Loucy (cell line): ENCODE data around the gene TOGARAM2.
"Not testable (repeated sequence)": the region's sequence is repeated elsewhere in the genome, so short reads cannot be mapped to it uniquely, and the experiment has no call there.

Experiments used
- H2AFZ ChIP-seq: fragments of 200-600 bp; sonication (generic); 2 replicates; pipeline ENCODE4 v1.6.0; 2016; ENCODE audit warnings: antibody characterized with exemption, mild to moderate bottlenecking, low read length, moderate library complexity
- H3F3A ChIP-seq: fragments of 200-600 bp; 2 replicates; pipeline ENCODE4 v1.6.0; 2016; ENCODE audit warnings: antibody characterized with exemption, low read depth, mild to moderate bottlenecking
- H3K27me3 ChIP-seq: fragments of 200-600 bp; sonication (generic); 2 replicates; pipeline ENCODE4 v1.6.1; 2014; ENCODE audit warnings: low read length, mild to moderate bottlenecking; ENCODE audit not compliant: insufficient read depth, poor library complexity, severe bottlenecking
- H3K36me3 ChIP-seq: fragments of 200-600 bp; sonication (generic); 2 replicates; pipeline ENCODE4 v1.6.1; 2016; ENCODE audit warnings: low read length; ENCODE audit not compliant: insufficient read depth
- H3K4me1 ChIP-seq: fragments of 200-600 bp; sonication (generic); 2 replicates; pipeline ENCODE4 v1.5.1; 2014; ENCODE audit warnings: low read length, mild to moderate bottlenecking; ENCODE audit not compliant: insufficient read depth, poor library complexity, severe bottlenecking
- H3K4me2 ChIP-seq: fragments of 200-600 bp; sonication (generic); 2 replicates; pipeline ENCODE4 v1.6.0; 2014; ENCODE audit warnings: antibody characterized with exemption, low read length, low read depth, mild to moderate bottlenecking; ENCODE audit not compliant: poor library complexity, severe bottlenecking
- H3K4me3 ChIP-seq: fragments of 200-600 bp; sonication (generic); 2 replicates; pipeline ENCODE4 v1.5.1; 2014; ENCODE audit warnings: low read length, mild to moderate bottlenecking, mixed read lengths; ENCODE audit not compliant: poor library complexity, severe bottlenecking
- H3K79me2 ChIP-seq: fragments of 200-600 bp; sonication (generic); 2 replicates; pipeline ENCODE4 v1.6.1; 2014; ENCODE audit warnings: low read length; ENCODE audit not compliant: insufficient read depth
- H3K9ac ChIP-seq: fragments of 200-600 bp; sonication (generic); 2 replicates; pipeline ENCODE4 v1.6.0; 2014; ENCODE audit warnings: mild to moderate bottlenecking, low read depth, low read length, moderate library complexity; ENCODE audit not compliant: poor library complexity, severe bottlenecking
- H3K9me2 ChIP-seq: fragments of 200-600 bp; sonication (generic); replicated peaks from 2 replicates; pipeline ENCODE4 v1.6.1; 2016; ENCODE audit warnings: low read depth, low read length, mixed read lengths
- H3K9me3 ChIP-seq: fragments of 200-600 bp; sonication (generic); 2 replicates; pipeline ENCODE4 v1.6.1; 2014; ENCODE audit warnings: mild to moderate bottlenecking, antibody characterized with exemption, low read length, low read depth; ENCODE audit not compliant: insufficient read depth
- H4K20me1 ChIP-seq: fragments of 200-600 bp; sonication (generic); 2 replicates; pipeline ENCODE4 v1.6.0; 2014; ENCODE audit warnings: antibody characterized with exemption, low read length, mild to moderate bottlenecking; ENCODE audit not compliant: insufficient read depth, poor library complexity, severe bottlenecking
- EZH2phosphoT487 ChIP-seq: fragments of 200-600 bp; IDR thresholded peaks from 2 replicates; pipeline ENCODE4 v1.6.1; 2018; ENCODE audit warnings: antibody characterized with exemption, mild to moderate bottlenecking, moderate library complexity, borderline replicate concordance
- TF ChIP-seq, protein P1 (sequence below): fragments of 200-600 bp; sonication (generic); conservative IDR thresholded peaks from 2 replicates; pipeline ENCODE4 v1.5.1; 2014; ENCODE audit warnings: mild to moderate bottlenecking, antibody characterized with exemption, low read length

Gene TOGARAM2

GRCh38 chr2:28977176-28977875, 3.8 kb upstream of the TOGARAM2 start:
- TF ChIP-seq EZH2phosphoT487 = no peak
- TF ChIP-seq, protein P1, sequence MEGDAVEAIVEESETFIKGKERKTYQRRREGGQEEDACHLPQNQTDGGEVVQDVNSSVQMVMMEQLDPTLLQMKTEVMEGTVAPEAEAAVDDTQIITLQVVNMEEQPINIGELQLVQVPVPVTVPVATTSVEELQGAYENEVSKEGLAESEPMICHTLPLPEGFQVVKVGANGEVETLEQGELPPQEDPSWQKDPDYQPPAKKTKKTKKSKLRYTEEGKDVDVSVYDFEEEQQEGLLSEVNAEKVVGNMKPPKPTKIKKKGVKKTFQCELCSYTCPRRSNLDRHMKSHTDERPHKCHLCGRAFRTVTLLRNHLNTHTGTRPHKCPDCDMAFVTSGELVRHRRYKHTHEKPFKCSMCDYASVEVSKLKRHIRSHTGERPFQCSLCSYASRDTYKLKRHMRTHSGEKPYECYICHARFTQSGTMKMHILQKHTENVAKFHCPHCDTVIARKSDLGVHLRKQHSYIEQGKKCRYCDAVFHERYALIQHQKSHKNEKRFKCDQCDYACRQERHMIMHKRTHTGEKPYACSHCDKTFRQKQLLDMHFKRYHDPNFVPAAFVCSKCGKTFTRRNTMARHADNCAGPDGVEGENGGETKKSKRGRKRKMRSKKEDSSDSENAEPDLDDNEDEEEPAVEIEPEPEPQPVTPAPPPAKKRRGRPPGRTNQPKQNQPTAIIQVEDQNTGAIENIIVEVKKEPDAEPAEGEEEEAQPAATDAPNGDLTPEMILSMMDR = no peak
- Histone ChIP-seq H3K4me2 (no peak overlapping the region), H3F3A (no peaks in the 10 kb centered on the region), H3K9me2 (no peaks in the 10 kb centered on the region), H4K20me1 (no peaks in the 10 kb centered on the region), H2AFZ (no peak overlapping the region), H3K4me1 (no peaks in the 10 kb centered on the region), H3K9me3 (no peaks in the 10 kb centered on the region), H3K9ac (no peak overlapping the region), H3K27me3 (no peaks in the 10 kb centered on the region), H3K36me3 (no peaks in the 10 kb centered on the region), H3K79me2 (no peaks in the 10 kb centered on the region), H3K4me3 (no peak overlapping the region)

GRCh38 chr2:28978001-28978400, 3.1 kb upstream of the TOGARAM2 start:
- not testable (repeated sequence) for H2AFZ ChIP-seq, H4K20me1 ChIP-seq, H3K4me2 ChIP-seq, H3F3A ChIP-seq, H3K9me3 ChIP-seq, H3K4me1 ChIP-seq, H3K9ac ChIP-seq, H3K79me2 ChIP-seq, H3K27me3 ChIP-seq, H3K36me3 ChIP-seq, H3K9me2 ChIP-seq, H3K4me3 ChIP-seq

- Histone ChIP-seq H3K27me3 (no peaks in the 10 kb centered on the region), H3K9me3 (no peaks in the 10 kb centered on the region), H2AFZ (no peak overlapping the region), H3K4me1 (no peaks in the 10 kb centered on the region), H3K4me2 (no peak overlapping the region), H3K79me2 (no peaks in the 10 kb centered on the region), H3K36me3 (no peaks in the 10 kb centered on the region), H3K9ac (no peak overlapping the region), H3F3A (no peaks in the 10 kb centered on the region), H4K20me1 (no peaks in the 10 kb centered on the region), H3K9me2 (no peaks in the 10 kb centered on the region), H3K4me3 (no peak overlapping the region)
- no peak for TF ChIP-seq EZH2phosphoT487
- TF ChIP-seq, protein P1 = peak; percentile 19; the same call in 1 of the 2 replicates
These were observed 2.5 kb upstream of the TOGARAM2 start for GRCh38 chr2:28978606-28979005.

DNA sequence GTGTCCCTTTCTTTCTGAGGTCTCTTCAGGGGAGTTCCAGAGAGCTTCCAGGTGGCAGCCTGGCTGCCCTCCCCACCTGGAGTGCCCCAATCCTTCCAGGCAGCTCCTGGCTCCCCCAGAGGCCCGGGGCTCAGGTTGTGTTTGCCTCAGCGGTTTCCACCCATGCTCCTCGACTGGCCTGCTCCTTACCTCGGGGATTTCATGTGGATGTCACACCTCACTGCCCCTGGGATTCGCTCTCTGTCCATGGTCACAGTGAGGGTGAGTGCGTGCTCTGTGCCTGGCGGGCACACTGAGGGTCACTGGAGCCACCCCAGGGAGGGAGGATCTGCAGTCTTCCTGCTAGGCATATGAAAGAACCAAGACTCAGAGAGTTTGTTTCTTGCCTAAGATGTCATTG, 2.1 kb upstream of the TOGARAM2 start:
- Histone ChIP-seq H2AFZ (no peak overlapping the region), H3K9me2 (no peaks in the 10 kb centered on the region), H3K9me3 (no peaks in the 10 kb centered on the region), H4K20me1 (no peaks in the 10 kb centered on the region), H3K4me1 (no peaks in the 10 kb centered on the region), H3F3A (no peaks in the 10 kb centered on the region), H3K79me2 (no peaks in the 10 kb centered on the region), H3K36me3 (no peaks in the 10 kb centered on the region), H3K4me3 (no peak overlapping the region), H3K9ac (no peak overlapping the region), H3K27me3 (no peaks in the 10 kb centered on the region), H3K4me2 (no peak overlapping the region)
- no peak for TF ChIP-seq EZH2phosphoT487
- TF ChIP-seq, protein P1 = no peak
